PC-3 (cell line): ENCODE results near the gene RNF32.

Source experiments
- EZH2 ChIP-seq: fragments of 300-600 bp; sonication (generic); IDR thresholded peaks from one replicate; pipeline ENCODE4 v1.6.1; 2017; ENCODE audit warnings: antibody characterized with exemption, mild to moderate bottlenecking, low read length; ENCODE audit not compliant: unreplicated experiment
- EZH2phosphoT487 ChIP-seq: fragments of 300-600 bp; sonication (generic); IDR thresholded peaks from 2 replicates; pipeline ENCODE4 v1.6.1; 2018; ENCODE audit warnings: mild to moderate bottlenecking, antibody characterized with exemption, low read length, borderline replicate concordance
- TF ChIP-seq, protein P1 (sequence below): fragments of 300-600 bp; sonication (generic); conservative IDR thresholded peaks from 2 replicates; pipeline ENCODE4 v1.5.1; 2017; ENCODE audit warnings: antibody characterized with exemption, low read depth, mild to moderate bottlenecking, low read length

DNA sequence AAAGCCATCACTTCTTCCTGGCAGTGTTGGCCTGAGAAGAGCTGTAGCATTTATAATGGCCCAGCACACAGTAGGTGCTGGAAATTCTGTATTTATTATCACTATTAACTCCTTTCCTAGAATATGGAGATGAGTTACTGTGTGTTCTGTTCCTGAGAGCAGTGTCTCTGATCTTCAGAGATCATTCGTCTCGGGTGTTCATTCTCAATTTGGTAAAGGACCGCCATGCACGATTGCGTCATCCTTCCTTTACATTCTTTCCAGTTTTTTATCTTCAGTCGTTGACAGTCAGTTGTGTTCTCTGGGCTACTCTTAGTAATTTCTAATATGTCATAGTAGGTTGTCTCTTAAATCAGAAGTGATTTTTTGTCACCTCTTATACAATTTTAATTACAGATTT is 18.6 kb downstream of the RNF32 start:
- TF ChIP-seq, protein P1, sequence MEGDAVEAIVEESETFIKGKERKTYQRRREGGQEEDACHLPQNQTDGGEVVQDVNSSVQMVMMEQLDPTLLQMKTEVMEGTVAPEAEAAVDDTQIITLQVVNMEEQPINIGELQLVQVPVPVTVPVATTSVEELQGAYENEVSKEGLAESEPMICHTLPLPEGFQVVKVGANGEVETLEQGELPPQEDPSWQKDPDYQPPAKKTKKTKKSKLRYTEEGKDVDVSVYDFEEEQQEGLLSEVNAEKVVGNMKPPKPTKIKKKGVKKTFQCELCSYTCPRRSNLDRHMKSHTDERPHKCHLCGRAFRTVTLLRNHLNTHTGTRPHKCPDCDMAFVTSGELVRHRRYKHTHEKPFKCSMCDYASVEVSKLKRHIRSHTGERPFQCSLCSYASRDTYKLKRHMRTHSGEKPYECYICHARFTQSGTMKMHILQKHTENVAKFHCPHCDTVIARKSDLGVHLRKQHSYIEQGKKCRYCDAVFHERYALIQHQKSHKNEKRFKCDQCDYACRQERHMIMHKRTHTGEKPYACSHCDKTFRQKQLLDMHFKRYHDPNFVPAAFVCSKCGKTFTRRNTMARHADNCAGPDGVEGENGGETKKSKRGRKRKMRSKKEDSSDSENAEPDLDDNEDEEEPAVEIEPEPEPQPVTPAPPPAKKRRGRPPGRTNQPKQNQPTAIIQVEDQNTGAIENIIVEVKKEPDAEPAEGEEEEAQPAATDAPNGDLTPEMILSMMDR: no peak
- TF ChIP-seq EZH2 (no peak), EZH2phosphoT487 (no peak)
